Trophoblast cell (in vitro differentiated cells and primary cell): Measurements from ENCODE around the gene DNAJB5.

Source experiments
- DNase-seq, 2 donors: peaks; one replicate each; pipeline ENCODE4 v3.0.0-alpha.2; 2016
- H2AFZ ChIP-seq: 2 replicates; pipeline ENCODE4 v1.6.1; 2013; ENCODE audit warnings: low read length, moderate library complexity, mild to moderate bottlenecking; ENCODE audit not compliant: insufficient read depth, poor library complexity
- H2AK5ac ChIP-seq: 2 replicates; pipeline ENCODE4 v1.6.1; 2013; ENCODE audit warnings: mild to moderate bottlenecking, low read length
- H2BK120ac ChIP-seq: 2 replicates; pipeline ENCODE4 v1.6.1; 2013; ENCODE audit warnings: low read length, mild to moderate bottlenecking, moderate library complexity; ENCODE audit not compliant: insufficient read depth, poor library complexity
- H2BK12ac ChIP-seq: 2 replicates; pipeline ENCODE4 v1.6.1; 2013; ENCODE audit warnings: mild to moderate bottlenecking, low read length, moderate library complexity
- H2BK5ac ChIP-seq: 2 replicates; pipeline ENCODE4 v1.6.1; 2013; ENCODE audit warnings: low read length, low read depth, moderate library complexity, mild to moderate bottlenecking; ENCODE audit not compliant: poor library complexity
- H3K14ac ChIP-seq: 2 replicates; pipeline ENCODE4 v1.6.1; 2013; ENCODE audit warnings: mild to moderate bottlenecking, low read length
- H3K18ac ChIP-seq: 2 replicates; pipeline ENCODE4 v1.6.1; 2013; ENCODE audit warnings: mild to moderate bottlenecking, low read length
- H3K23ac ChIP-seq: 2 replicates; pipeline ENCODE4 v1.6.1; 2013; ENCODE audit warnings: low read length
- H3K27ac ChIP-seq: 2 replicates; pipeline ENCODE4 v1.5.1; 2013; ENCODE audit warnings: low read depth, mild to moderate bottlenecking, inconsistent platforms, low read length, moderate library complexity
- H3K27me3 ChIP-seq: 2 replicates; pipeline ENCODE4 v1.6.1; 2013; ENCODE audit warnings: inconsistent platforms, mild to moderate bottlenecking, low read length, moderate library complexity; ENCODE audit not compliant: insufficient read depth
- H3K36me3 ChIP-seq, 2 experiments: 1 replicate in 1 of 2; 2 replicates in 1 of 2; pipeline ENCODE4 v1.6.1; 2013; ENCODE audit warnings: low read length in 2 of 2, mild to moderate bottlenecking in 2 of 2, moderate library complexity in 1 of 2; ENCODE audit not compliant: insufficient read depth in 2 of 2, control insufficient read depth in 1 of 2
- H3K4ac ChIP-seq: 2 replicates; pipeline ENCODE4 v1.6.1; 2013; ENCODE audit warnings: low read depth, mild to moderate bottlenecking, low read length, moderate library complexity
- H3K4me1 ChIP-seq, 2 experiments: 1 replicate in 1 of 2; 2 replicates in 1 of 2; pipeline ENCODE4 v1.6.1; 2013; ENCODE audit warnings: low read length in 2 of 2, mild to moderate bottlenecking in 2 of 2, moderate library complexity in 1 of 2; ENCODE audit not compliant: insufficient read depth in 2 of 2, control insufficient read depth in 1 of 2
- H3K4me2 ChIP-seq: 2 replicates; pipeline ENCODE4 v1.6.1; 2013; ENCODE audit warnings: inconsistent platforms, mild to moderate bottlenecking, low read length, moderate library complexity
- H3K4me3 ChIP-seq: 2 replicates; pipeline ENCODE4 v1.5.1; 2013; ENCODE audit warnings: mild to moderate bottlenecking, low read depth, low read length, inconsistent platforms
- H3K79me1 ChIP-seq: one replicate; pipeline ENCODE4 v1.6.1; 2013; ENCODE audit warnings: low read length
- H3K79me2 ChIP-seq: 2 replicates; pipeline ENCODE4 v1.6.1; 2013; ENCODE audit warnings: low read length, mild to moderate bottlenecking; ENCODE audit not compliant: control insufficient read depth, insufficient read depth, poor library complexity
- H3K9ac ChIP-seq: 2 replicates; pipeline ENCODE4 v1.6.1; 2013; ENCODE audit warnings: mild to moderate bottlenecking, low read length
- H3K9me3 ChIP-seq: 2 replicates; pipeline ENCODE4 v1.6.1; 2013; ENCODE audit warnings: low read depth, mild to moderate bottlenecking, control low read depth, inconsistent platforms, low read length; ENCODE audit not compliant: insufficient read depth
- H4K12ac ChIP-seq: 2 replicates; pipeline ENCODE4 v1.6.1; 2013; ENCODE audit warnings: low read depth, mild to moderate bottlenecking, low read length, moderate library complexity
- H4K8ac ChIP-seq: 2 replicates; pipeline ENCODE4 v1.6.1; 2013; ENCODE audit warnings: low read depth, mild to moderate bottlenecking, low read length, moderate library complexity
- H4K91ac ChIP-seq: one replicate; pipeline ENCODE4 v1.6.1; 2013; ENCODE audit warnings: low read depth, mild to moderate bottlenecking, low read length, moderate library complexity
- WGBS: extraction: QIAGEN DNeasy Blood & Tissue Kit; methylation state at CpG from one replicate; pipeline ENCODE4 v1.1.7; 2013; ENCODE audit warnings: missing lambda C conversion rate; ENCODE audit not compliant: insufficient read length, insufficient coverage; ENCODE audit errors: extremely low coverage; 5-methylcytosine and 5-hydroxymethylcytosine counted together

DNAJB5 gene

DNA sequence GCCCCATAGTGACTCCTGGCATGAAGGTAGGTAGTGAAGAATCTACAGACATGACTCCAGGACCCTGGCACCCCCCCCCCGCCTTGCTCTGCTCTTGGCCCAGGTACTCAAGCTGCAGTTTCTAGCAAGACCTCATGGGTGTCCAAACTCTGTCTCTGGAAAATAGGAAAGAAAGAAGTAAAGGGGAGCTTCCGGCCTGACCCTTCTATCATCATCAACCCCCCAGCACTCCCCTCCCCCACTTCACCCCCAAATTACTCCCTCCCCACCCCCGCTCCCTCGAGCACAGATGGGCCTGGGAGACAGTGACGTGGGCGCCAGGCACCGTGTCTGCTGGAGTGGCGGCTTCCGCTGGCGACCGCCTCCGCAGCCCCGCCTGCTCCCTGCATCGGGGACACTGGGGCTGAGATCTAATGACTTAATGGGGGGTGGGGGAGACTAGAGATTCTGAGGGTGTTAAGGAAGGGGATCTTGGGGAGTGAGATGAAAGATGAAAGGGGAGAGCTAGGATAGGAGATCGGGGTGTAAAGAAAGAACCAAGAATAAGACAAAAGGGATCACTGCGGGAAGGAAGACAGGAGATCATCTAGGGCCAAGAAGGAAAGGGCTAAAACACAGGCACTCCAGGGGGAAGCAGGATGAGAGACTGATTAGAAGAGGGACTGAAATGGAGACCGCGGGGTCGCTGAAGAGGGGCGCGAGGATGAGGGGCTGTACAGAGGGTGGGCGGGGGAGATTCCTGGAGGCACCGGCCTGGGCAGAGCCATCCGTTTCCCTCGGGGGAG, 1.1 kb upstream of the DNAJB5 start:
- Histone ChIP-seq H4K91ac (peak overlapping the region; percentile 0), H3K14ac (no peak overlapping the region), H3K9ac (no peak overlapping the region), H3K79me1 (peaks cover 11% of the 10 kb centered on the region), H3K18ac (no peak overlapping the region), H3K4ac (no peak overlapping the region), H3K36me3 (peaks cover 0 to 2% of the 10 kb centered on the region in 2 experiments), H4K12ac (peak overlapping the region; percentile 22), H2AK5ac (no peak overlapping the region), H3K27me3 (no peaks in the 10 kb centered on the region), H3K79me2 (peaks cover 3% of the 10 kb centered on the region), H2BK5ac (no peak overlapping the region), H4K8ac (peak overlapping the region; percentile 8), H3K23ac (no peak overlapping the region), H3K27ac (no peak overlapping the region), H2AFZ (no peak overlapping the region), H3K4me3 (peak overlapping the region; percentile 62), H3K4me1 (peaks cover 20 to 33% of the 10 kb centered on the region in 2 experiments), H3K4me2 (peak overlapping the region; percentile 85), H2BK120ac (no peak overlapping the region), H3K9me3 (peaks cover 3% of the 10 kb centered on the region), H2BK12ac (no peak overlapping the region)
- no peak for DNase-seq
- no CpG with 5 or more reads among the region's 25 CpGs for WGBS

GRCh38 chr9:34989946-34990635, 546 bp downstream of the DNAJB5 start:
- no CpG with 5 or more reads among the region's 39 CpGs for WGBS
- Histone ChIP-seq H3K14ac (peak overlapping the region; percentile 71), H2AFZ (peak overlapping the region; percentile 56)

DNA sequence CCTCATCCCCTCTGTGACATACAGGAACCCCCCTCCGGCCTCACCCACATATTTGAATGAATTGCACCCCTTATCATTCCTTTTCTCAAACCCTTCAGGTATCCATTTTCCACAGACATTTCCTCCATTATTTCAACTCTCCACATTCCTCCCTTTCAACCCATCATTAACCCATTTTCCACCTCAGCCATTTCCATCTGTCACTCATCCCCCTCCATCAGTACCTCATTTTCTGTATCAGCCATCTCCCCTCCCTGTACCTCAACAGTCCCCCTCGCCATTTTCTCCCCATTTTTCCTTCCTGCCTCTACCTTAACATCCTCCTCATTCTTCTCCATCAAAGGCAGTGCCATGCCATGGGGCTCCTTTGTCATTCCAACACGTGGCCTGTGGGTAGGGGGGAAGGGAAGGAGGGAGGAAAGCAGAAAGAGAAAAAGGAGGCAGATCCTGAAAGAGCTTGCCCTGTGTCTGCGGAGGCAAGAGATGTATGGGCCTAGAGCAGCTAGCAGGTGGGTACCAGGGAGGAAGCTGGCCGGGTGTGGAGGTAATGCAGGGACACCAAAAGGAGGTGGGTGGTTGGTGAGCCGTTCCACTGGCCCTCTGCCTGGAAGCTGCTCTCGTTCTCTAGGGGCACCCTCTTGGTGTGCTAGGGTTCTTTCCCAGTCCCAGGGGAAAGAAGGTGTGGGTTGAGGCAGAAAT, 1.5 kb downstream of the DNAJB5 start:
- Histone ChIP-seq H3K4me2 (peak overlapping the region; percentile 80), H4K91ac (no peak overlapping the region), H3K23ac (no peak overlapping the region), H3K14ac (no peak overlapping the region), H3K27me3 (no peaks in the 10 kb centered on the region), H2AFZ (no peak overlapping the region), H4K8ac (no peak overlapping the region), H3K79me1 (peaks cover 11% of the 10 kb centered on the region), H3K4me3 (no peak overlapping the region), H3K18ac (no peak overlapping the region), H3K4me1 (peaks cover 26 to 43% of the 10 kb centered on the region in 2 experiments), H2BK120ac (no peak overlapping the region), H4K12ac (no peak overlapping the region), H3K9ac (no peak overlapping the region), H3K79me2 (peaks cover 3% of the 10 kb centered on the region), H2BK12ac (no peak overlapping the region), H3K4ac (no peak overlapping the region), H3K27ac (no peak overlapping the region), H2BK5ac (no peak overlapping the region), H3K9me3 (peaks cover 3% of the 10 kb centered on the region), H2AK5ac (no peak overlapping the region), H3K36me3 (peaks cover 3 to 9% of the 10 kb centered on the region in 2 experiments)
- no CpG with 5 or more reads among the region's 7 CpGs for WGBS
- no peak for DNase-seq

More at GRCh38 chr9:34989946-34990635, 546 bp downstream of the DNAJB5 start:
- Histone ChIP-seq H4K91ac (peak overlapping the region; percentile 91), H4K8ac (peak overlapping the region; percentile 87), H4K12ac (peak overlapping the region; percentile 70), H2BK12ac (peak overlapping the region; percentile 29), H3K27ac (peak overlapping the region; percentile 57), H3K4me1 (peaks cover 24 to 37% of the 10 kb centered on the region in 2 experiments), H3K27me3 (no peaks in the 10 kb centered on the region), H2BK5ac (peak overlapping the region; percentile 68), H3K9me3 (peaks cover 3% of the 10 kb centered on the region), H2BK120ac (peak overlapping the region; percentile 78), H3K4me3 (peak overlapping the region; percentile 90), H3K79me1 (peaks cover 11% of the 10 kb centered on the region), H3K4ac (peak overlapping the region; percentile 47), H3K4me2 (peak overlapping the region; percentile 80), H3K9ac (peak overlapping the region; percentile 83), H3K79me2 (peaks cover 3% of the 10 kb centered on the region), H3K36me3 (peaks cover 0 to 6% of the 10 kb centered on the region in 2 experiments), H3K18ac (peak overlapping the region; percentile 64), H2AK5ac (peak overlapping the region; percentile 50), H3K23ac (no peak overlapping the region)
- DNase-seq = peak; percentile 29 to 42

DNA sequence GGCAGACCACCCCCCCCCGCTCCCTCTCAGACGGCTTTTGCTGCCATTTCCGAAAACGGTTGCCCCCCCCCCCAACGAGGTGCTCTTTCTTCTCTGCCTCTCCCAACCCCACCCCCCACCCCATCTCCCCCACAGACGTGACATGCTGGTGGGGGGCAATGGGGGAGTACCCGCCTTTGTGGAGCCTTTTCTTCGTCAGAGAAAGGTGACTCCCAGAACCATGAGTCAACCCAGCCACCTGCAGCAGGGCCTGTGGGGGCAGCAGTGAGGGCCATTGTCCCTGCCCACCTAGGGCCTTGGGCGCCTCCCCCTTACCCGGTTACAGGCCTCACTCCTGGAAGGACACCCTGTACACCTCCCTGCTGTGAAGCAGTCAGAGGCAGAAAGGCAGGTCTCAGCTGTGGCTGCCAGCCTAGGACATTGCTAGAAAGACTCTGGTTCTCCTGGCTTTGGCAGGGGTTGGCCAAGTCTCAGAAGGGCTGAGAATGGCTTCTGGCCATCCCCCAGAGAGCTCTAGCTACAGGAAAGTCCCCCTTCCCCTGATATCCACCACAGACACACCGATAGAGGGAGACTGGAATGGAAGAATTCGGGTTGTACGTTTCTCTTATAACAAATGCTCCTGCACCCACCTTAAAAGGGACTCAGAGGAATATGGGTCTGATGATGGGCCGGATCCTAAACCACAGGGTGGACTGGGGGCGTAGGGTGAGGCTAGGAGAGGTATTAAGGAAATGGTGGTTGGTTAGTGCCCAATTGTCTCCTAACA, 2.2 kb downstream of the DNAJB5 start:
- H3K4me3 ChIP-seq = no peak overlapping the region
- H2BK120ac ChIP-seq = no peak overlapping the region
- H2AK5ac ChIP-seq = no peak overlapping the region
- peak in 1 of 2 donors; percentile 16 for DNase-seq
- no CpG with 5 or more reads among the region's 15 CpGs for WGBS
- peak overlapping the region; percentile 29 for H3K27ac ChIP-seq
- H2BK12ac ChIP-seq = peak overlapping the region; percentile 0
- no peak overlapping the region for H3K9ac ChIP-seq
- H3K79me2 ChIP-seq = peaks cover 3% of the 10 kb centered on the region
- no peak overlapping the region for H4K12ac ChIP-seq
- no peak overlapping the region for H2BK5ac ChIP-seq
- peaks cover 10 to 16% of the 10 kb centered on the region in 2 experiments for H3K36me3 ChIP-seq
- no peak overlapping the region for H3K18ac ChIP-seq
- peak overlapping the region; percentile 2 for H3K14ac ChIP-seq
- H4K91ac ChIP-seq = peak overlapping the region; percentile 41
- no peak overlapping the region for H3K23ac ChIP-seq
- H3K27me3 ChIP-seq = no peaks in the 10 kb centered on the region
- H3K4me2 ChIP-seq = peak overlapping the region; percentile 3
- peaks cover 7% of the 10 kb centered on the region for H3K9me3 ChIP-seq
- H4K8ac ChIP-seq = no peak overlapping the region
- no peak overlapping the region for H3K4ac ChIP-seq
- peaks cover 26 to 46% of the 10 kb centered on the region in 2 experiments for H3K4me1 ChIP-seq
- peaks cover 11% of the 10 kb centered on the region for H3K79me1 ChIP-seq
- no peak overlapping the region for H2AFZ ChIP-seq
